ENCODE data around the gene B4GALT4. TPM values are rescaled to one million over a fixed set of nuclear protein-coding genes. Genes with fewer than 3 reads are reported as not detected.

The B4GALT4 gene
- total RNA-seq, 3 donors from 2014 or later (not counting 1 experiment from before 2014, with no cell fraction given) = 35.1 to 54.1 (median 48.8) TPM

DNA sequence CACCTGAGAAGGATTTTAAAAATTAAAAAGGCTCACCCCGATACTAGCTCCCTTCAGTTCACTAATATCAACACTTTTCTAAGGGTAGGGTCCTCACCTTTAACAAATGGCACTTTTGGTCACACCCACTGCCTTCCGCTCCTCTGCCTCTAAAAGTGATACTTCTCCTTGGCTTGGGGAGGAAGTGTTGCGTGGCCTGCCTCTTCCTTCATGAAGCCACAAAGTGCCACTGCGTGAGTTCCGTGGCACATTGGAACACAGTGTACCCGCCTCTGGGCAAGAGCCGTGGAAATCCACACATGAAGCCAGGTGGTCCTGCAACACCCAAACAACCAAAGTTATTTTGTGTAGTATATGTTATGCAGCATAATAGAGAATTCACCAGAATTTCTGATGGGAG is 3.9 kb downstream of the B4GALT4 start:
- 18% methylated on average over 7 of the region's 7 CpGs for WGBS (ENCODE audit: insufficient coverage)
- intact Hi-C loops (cut with micrococcal nuclease) = loop anchor here (5.0 kb wide), 1 partner anchor 226 kb away; the partner anchor contains the start of gene TMEM39A
- Mint-ChIP-seq H3K4me3 (peak overlapping the region; percentile 84), H3K27ac (peak overlapping the region; percentile 92 to 96), H3K9me3 (no peaks in the 10 kb centered on the region), H3K4me1 (peaks cover 50 to 64% of the 10 kb centered on the region in 2 donors), H3K27me3 (ENCODE audit: low read depth in 2 of 2) (no peaks in the 10 kb centered on the region), H3K36me3 (peaks cover 7% of the 10 kb centered on the region)
- no peaks in the 10 kb centered on the region for H3K27me3 ChIP-seq (ENCODE audit: control insufficient read depth, insufficient read depth, low read length)
- peaks cover 32% of the 10 kb centered on the region for H3K36me3 ChIP-seq (ENCODE audit: control insufficient read depth, insufficient read depth, low read length)
- peak in 2 of 3 donors; percentile 3 to 30 for ATAC-seq
- DNase-seq = peak; percentile 44 to 45
- H3K27ac ChIP-seq (ENCODE audit: low read length) = peak overlapping the region; percentile 55
- TF ChIP-seq, protein P1, sequence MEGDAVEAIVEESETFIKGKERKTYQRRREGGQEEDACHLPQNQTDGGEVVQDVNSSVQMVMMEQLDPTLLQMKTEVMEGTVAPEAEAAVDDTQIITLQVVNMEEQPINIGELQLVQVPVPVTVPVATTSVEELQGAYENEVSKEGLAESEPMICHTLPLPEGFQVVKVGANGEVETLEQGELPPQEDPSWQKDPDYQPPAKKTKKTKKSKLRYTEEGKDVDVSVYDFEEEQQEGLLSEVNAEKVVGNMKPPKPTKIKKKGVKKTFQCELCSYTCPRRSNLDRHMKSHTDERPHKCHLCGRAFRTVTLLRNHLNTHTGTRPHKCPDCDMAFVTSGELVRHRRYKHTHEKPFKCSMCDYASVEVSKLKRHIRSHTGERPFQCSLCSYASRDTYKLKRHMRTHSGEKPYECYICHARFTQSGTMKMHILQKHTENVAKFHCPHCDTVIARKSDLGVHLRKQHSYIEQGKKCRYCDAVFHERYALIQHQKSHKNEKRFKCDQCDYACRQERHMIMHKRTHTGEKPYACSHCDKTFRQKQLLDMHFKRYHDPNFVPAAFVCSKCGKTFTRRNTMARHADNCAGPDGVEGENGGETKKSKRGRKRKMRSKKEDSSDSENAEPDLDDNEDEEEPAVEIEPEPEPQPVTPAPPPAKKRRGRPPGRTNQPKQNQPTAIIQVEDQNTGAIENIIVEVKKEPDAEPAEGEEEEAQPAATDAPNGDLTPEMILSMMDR (IDR thresholded peaks at IDR 0.05) = no peak
- H3K9me3 ChIP-seq (ENCODE audit: control insufficient read depth, insufficient read depth, low read length) = no peaks in the 10 kb centered on the region
- H3K4me3 ChIP-seq (ENCODE audit: low read length) = no peak overlapping the region
- H3K4me1 ChIP-seq (ENCODE audit: control insufficient read depth, insufficient read depth, low read length) = peaks cover 40% of the 10 kb centered on the region

DNA sequence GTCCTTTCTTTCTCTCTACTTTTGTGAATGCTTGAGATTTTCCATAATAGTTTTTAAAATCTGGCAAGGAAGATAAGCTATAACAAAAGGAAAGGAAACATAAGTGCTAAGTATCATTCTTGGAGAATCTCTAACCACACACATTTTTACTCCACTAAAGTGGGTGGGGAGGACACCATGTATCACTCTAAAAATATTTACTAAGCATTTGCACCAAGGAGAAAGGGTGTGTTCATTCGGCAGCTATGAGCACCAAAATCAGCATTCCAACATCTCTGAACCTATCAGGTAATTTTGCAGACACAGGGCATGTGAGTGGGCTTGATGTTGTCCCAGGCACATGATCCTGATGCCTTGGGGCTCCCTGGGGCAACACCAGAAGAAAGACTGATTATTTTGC is 5.5 kb downstream of the B4GALT4 start:
- Histone ChIP-seq H3K4me1 (ENCODE audit: control insufficient read depth, insufficient read depth, low read length) (peaks cover 33% of the 10 kb centered on the region), H3K36me3 (ENCODE audit: control insufficient read depth, insufficient read depth, low read length) (peaks cover 38% of the 10 kb centered on the region), H3K4me3 (ENCODE audit: low read length) (no peak overlapping the region), H3K9me3 (ENCODE audit: control insufficient read depth, insufficient read depth, low read length) (no peaks in the 10 kb centered on the region), H3K27me3 (ENCODE audit: control insufficient read depth, insufficient read depth, low read length) (no peaks in the 10 kb centered on the region), H3K27ac (ENCODE audit: low read length) (peak overlapping the region; percentile 28)
- no peaks in the 10 kb centered on the region for H3K9me3 Mint-ChIP-seq
- H3K36me3 Mint-ChIP-seq = peaks cover 10% of the 10 kb centered on the region
- peak overlapping the region; percentile 52 for H3K4me3 Mint-ChIP-seq
- WGBS (ENCODE audit: insufficient coverage) = 63% methylated on average over 1 of the region's 1 CpG
- DNase-seq (no peak), ATAC-seq (no peak)
- no peaks in the 10 kb centered on the region for H3K27me3 Mint-ChIP-seq (ENCODE audit: low read depth in 2 of 2)
- TF ChIP-seq, protein P1 (IDR thresholded peaks at IDR 0.05) = no peak
- H3K27ac Mint-ChIP-seq = peak overlapping the region; percentile 92 to 96
- intact Hi-C loops (cut with micrococcal nuclease) = loop anchor here (5.0 kb wide), 1 partner anchor 227 kb away; the partner anchor contains the start of gene TMEM39A
- peaks cover 61 to 68% of the 10 kb centered on the region in 2 donors for H3K4me1 Mint-ChIP-seq

- H3K27ac Mint-ChIP-seq = peak overlapping the region; percentile 92 to 96
- peak overlapping the region; percentile 26 for H3K27ac ChIP-seq (ENCODE audit: low read length)
- H3K36me3 Mint-ChIP-seq = peaks cover 15% of the 10 kb centered on the region
- DNase-seq (no peak), ATAC-seq (no peak)
- H3K27me3 ChIP-seq (ENCODE audit: control insufficient read depth, insufficient read depth, low read length) = no peaks in the 10 kb centered on the region
- intact Hi-C loops (cut with micrococcal nuclease) = loop anchor here (5.0 kb wide), 1 partner anchor 228 kb away; the partner anchor contains the start of gene TMEM39A
- WGBS (ENCODE audit: insufficient coverage) = no CpG with 5 or more reads among the region's 1 CpG
- peaks cover 43% of the 10 kb centered on the region for H3K36me3 ChIP-seq (ENCODE audit: control insufficient read depth, insufficient read depth, low read length)
- TF ChIP-seq, protein P1 (IDR thresholded peaks at IDR 0.05) = no peak
- H3K27me3 Mint-ChIP-seq (ENCODE audit: low read depth in 2 of 2) = no peaks in the 10 kb centered on the region
- peaks cover 27% of the 10 kb centered on the region for H3K4me1 ChIP-seq (ENCODE audit: control insufficient read depth, insufficient read depth, low read length)
- H3K9me3 Mint-ChIP-seq = no peaks in the 10 kb centered on the region
- no peaks in the 10 kb centered on the region for H3K9me3 ChIP-seq (ENCODE audit: control insufficient read depth, insufficient read depth, low read length)
- H3K4me3 Mint-ChIP-seq = peak overlapping the region; percentile 52
- H3K4me1 Mint-ChIP-seq = peaks cover 61 to 62% of the 10 kb centered on the region in 2 donors
- H3K4me3 ChIP-seq (ENCODE audit: low read length) = no peak overlapping the region
These were observed 6.1 kb downstream of the B4GALT4 start for GRCh38 chr3:119234610-119235009.

GRCh38 chr3:119230745-119231144 is 9.9 kb downstream of the B4GALT4 start:
- Mint-ChIP-seq H3K9me3 (no peaks in the 10 kb centered on the region), H3K4me1 (peaks cover 63 to 68% of the 10 kb centered on the region in 2 donors), H3K4me3 (no peak overlapping the region), H3K27me3 (ENCODE audit: low read depth in 2 of 2) (no peaks in the 10 kb centered on the region), H3K27ac (peak overlapping the region; percentile 52 to 60), H3K36me3 (peaks cover 32% of the 10 kb centered on the region)
- H3K27ac ChIP-seq (ENCODE audit: low read length) = no peak overlapping the region
- intact Hi-C loops (cut with micrococcal nuclease) = no loop called here
- H3K36me3 ChIP-seq (ENCODE audit: control insufficient read depth, insufficient read depth, low read length) = peaks cover 75% of the 10 kb centered on the region
- H3K9me3 ChIP-seq (ENCODE audit: control insufficient read depth, insufficient read depth, low read length) = no peaks in the 10 kb centered on the region
- H3K4me3 ChIP-seq (ENCODE audit: low read length) = no peak overlapping the region
- ATAC-seq (no peak), DNase-seq (no peak)
- H3K27me3 ChIP-seq (ENCODE audit: control insufficient read depth, insufficient read depth, low read length) = no peaks in the 10 kb centered on the region
- H3K4me1 ChIP-seq (ENCODE audit: control insufficient read depth, insufficient read depth, low read length) = peaks cover 4% of the 10 kb centered on the region
- TF ChIP-seq, protein P1 (IDR thresholded peaks at IDR 0.05) = no peak
